Esophagus squamous epithelium (tissue), 5 donors: ENCODE results near the gene COL4A2. TPM values are rescaled to one million over a fixed set of nuclear protein-coding genes. Genes with fewer than 3 reads are reported as not detected.
A peak's percentile ranks its signal among the peaks of the same experiment; 100 is the strongest.
"Not testable (repeated sequence)": the region's sequence is repeated elsewhere in the genome, so short reads cannot be mapped to it uniquely, and the experiment has no call there.

Source experiments
- DNase-seq: peaks from one replicate; lab custom pipeline; 2025; lab: John Stamatoyannopoulos, UW
- H3K27ac ChIP-seq, 4 donors: fragments of 200-600 bp; sonication (generic); one replicate each; pipeline ENCODE4 v1.5.1; 2016 to 2019; ENCODE audit warnings: mild to moderate bottlenecking in 1 of 4
- H3K27me3 ChIP-seq, 4 donors: fragments of 200-600 bp; sonication (generic); 1 replicate in 3 of 4; 2 replicates in 1 of 4; pipeline versions ENCODE4 v1.5.1 to v1.6.0; 2017 to 2021; ENCODE audit warnings: antibody characterized with exemption in 1 of 4
- H3K36me3 ChIP-seq, 3 donors: fragments of 200-600 bp; sonication (generic); one replicate each; pipeline ENCODE4 v1.5.1; 2016 to 2019
- H3K4me1 ChIP-seq, 3 donors: fragments of 200-600 bp; sonication (generic); one replicate each; pipeline ENCODE4 v1.5.1; 2017 to 2019
- H3K4me3 ChIP-seq, 4 donors: fragments of 200-600 bp; sonication (generic); 1 replicate in 3 of 4; 2 replicates in 1 of 4; pipeline ENCODE4 v1.5.1; 2016 to 2019; ENCODE audit warnings: mild to moderate bottlenecking in 2 of 4, moderate library complexity in 1 of 4
- H3K9me3 ChIP-seq, 3 donors: fragments of 200-600 bp; sonication (generic); one replicate each; pipeline ENCODE4 v1.5.1; 2016 to 2019
- CTCF ChIP-seq, 6 experiments: fragments of 450-650 bp in 4 of 6; fragments of 200-600 bp in 2 of 6; sonication (generic) in 2 of 6; IDR thresholded peaks; one replicate each; pipeline ENCODE4 v1.5.1; 2016 to 2019; ENCODE audit warnings: antibody characterized with exemption in 6 of 6, mild to moderate bottlenecking in 4 of 6, moderate library complexity in 4 of 6
- POLR2A ChIP-seq, 4 donors: fragments of 450-650 bp; IDR thresholded peaks; one replicate each; pipeline ENCODE4 v1.6.1; 2017; ENCODE audit warnings: antibody characterized with exemption in 4 of 4, mild to moderate bottlenecking in 4 of 4, moderate library complexity in 3 of 4
- WGBS, 2 donors: methylation state at CpG; one replicate each; pipeline ENCODE4 v1.1.5; 2018; 5-methylcytosine and 5-hydroxymethylcytosine counted together
- intact Hi-C: fragments of 100-400 bp; cut with DNase I; formaldehyde crosslinking; loops from one replicate; pipeline ENCODE4 v1.15.0; 2022
- total RNA-seq, 4 donors: library from RNA; depleted of rRNA; stranded (reverse); fragments of >200 nt; gene quantifications; one replicate each; pipeline ENCODE4 v1.1.0, GENCODE V29; 2016
- donor health status: DM: yes; HTN: yes; CAD: no.

Gene COL4A2
- total RNA-seq, 4 donors from 2014 or later, result 11.9 to 102 (median 43.5) TPM

DNA sequence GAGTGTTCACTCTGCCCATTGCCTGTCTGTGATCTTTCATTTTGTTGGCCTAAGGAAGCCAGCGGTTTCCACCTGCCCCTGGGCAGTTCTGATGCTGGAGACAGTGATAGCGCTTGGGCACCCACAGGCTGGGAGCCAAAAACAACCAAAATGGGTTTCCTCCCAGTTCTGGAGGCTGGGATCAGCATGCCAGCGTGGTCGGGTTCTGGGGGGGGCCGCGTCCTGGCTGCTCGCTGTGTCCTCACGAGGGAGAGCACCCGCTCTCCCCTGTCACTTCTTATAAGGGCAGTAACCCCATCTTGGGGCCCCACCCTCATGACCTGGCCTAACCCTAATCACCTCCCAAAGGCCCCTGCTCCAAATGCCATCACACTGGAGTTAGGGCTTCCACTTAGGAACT is 186.5 kb downstream of the COL4A2 start:
- Histone ChIP-seq H3K9me3 (no peaks in the 10 kb centered on the region), H3K4me1 (no peaks in the 10 kb centered on the region), H3K27ac (no peak overlapping the region), H3K36me3 (peaks cover 0 to 95% (median 0%) of the 10 kb centered on the region in 3 donors), H3K27me3 (no peaks in the 10 kb centered on the region), H3K4me3 (no peak overlapping the region)
- no peak for DNase-seq
- intact Hi-C loops, result no loop called here
- TF ChIP-seq POLR2A (IDR thresholded peaks at IDR 0.05), result no peak
- TF ChIP-seq CTCF (IDR thresholded peaks at IDR 0.05), result no peak
- 92 to 100% methylated on average over 4 to 9 of the region's 9 CpGs for WGBS, 2 donors

- intact Hi-C loops, result no loop called here
- no peaks in the 10 kb centered on the region for H3K9me3 ChIP-seq
- H3K27ac ChIP-seq, result no peak overlapping the region
- peaks cover 0 to 88% (median 0%) of the 10 kb centered on the region in 3 donors for H3K36me3 ChIP-seq
- no peaks in the 10 kb centered on the region for H3K4me1 ChIP-seq
- no peaks in the 10 kb centered on the region for H3K27me3 ChIP-seq
- TF ChIP-seq CTCF (IDR thresholded peaks at IDR 0.05) (no peak), POLR2A (IDR thresholded peaks at IDR 0.05) (no peak)
- WGBS, 2 donors, result 43 to 71% methylated on average over 1 of the region's 3 CpGs
- no peak overlapping the region for H3K4me3 ChIP-seq
- DNase-seq, result no peak
These were observed 188.3 kb downstream of the COL4A2 start for GRCh38 chr13:110495376-110495775.

- intact Hi-C loops, result no loop called here
- no peak overlapping the region for H3K4me3 ChIP-seq
- TF ChIP-seq CTCF (IDR thresholded peaks at IDR 0.05) (no peak), POLR2A (IDR thresholded peaks at IDR 0.05) (no peak)
- no peaks in the 10 kb centered on the region for H3K27me3 ChIP-seq
- H3K36me3 ChIP-seq, result peaks cover 0 to 88% (median 0%) of the 10 kb centered on the region in 3 donors
- H3K4me1 ChIP-seq, result no peaks in the 10 kb centered on the region
- no CpG with 5 or more reads among the region's 3 CpGs for WGBS, 2 donors
- DNase-seq, result no peak
- H3K9me3 ChIP-seq, result no peaks in the 10 kb centered on the region
- no peak overlapping the region for H3K27ac ChIP-seq
These were observed 188.8 kb downstream of the COL4A2 start for GRCh38 chr13:110495881-110496280.

- no peak overlapping the region for H3K4me3 ChIP-seq
- WGBS, 2 donors, result 0 to 100% methylated on average over 1 of the region's 3 CpGs
- H3K4me1 ChIP-seq, result no peaks in the 10 kb centered on the region
- H3K9me3 ChIP-seq, result no peaks in the 10 kb centered on the region
- no peaks in the 10 kb centered on the region for H3K27me3 ChIP-seq
- peaks cover 0 to 88% (median 0%) of the 10 kb centered on the region in 3 donors for H3K36me3 ChIP-seq
- TF ChIP-seq CTCF (IDR thresholded peaks at IDR 0.05) (no peak), POLR2A (IDR thresholded peaks at IDR 0.05) (no peak)
- no peak for DNase-seq
- intact Hi-C loops, result no loop called here
- H3K27ac ChIP-seq, result no peak overlapping the region
These were observed 189.2 kb downstream of the COL4A2 start for GRCh38 chr13:110496281-110496680.

- Histone ChIP-seq H3K36me3 (peaks cover 0 to 88% (median 0%) of the 10 kb centered on the region in 3 donors), H3K4me1 (no peaks in the 10 kb centered on the region), H3K27ac (peak overlapping the region in 1 of 4 donors; percentile 1), H3K9me3 (no peaks in the 10 kb centered on the region), H3K4me3 (no peak overlapping the region), H3K27me3 (no peaks in the 10 kb centered on the region)
- intact Hi-C loops, result no loop called here
- 60 to 73% methylated on average over 1 to 2 of the region's 2 CpGs for WGBS, 2 donors
- no peak for TF ChIP-seq POLR2A (IDR thresholded peaks at IDR 0.05)
- no peak for TF ChIP-seq CTCF (IDR thresholded peaks at IDR 0.05)
- DNase-seq, result no peak
These were observed 189.9 kb downstream of the COL4A2 start for GRCh38 chr13:110497003-110497402.

DNA sequence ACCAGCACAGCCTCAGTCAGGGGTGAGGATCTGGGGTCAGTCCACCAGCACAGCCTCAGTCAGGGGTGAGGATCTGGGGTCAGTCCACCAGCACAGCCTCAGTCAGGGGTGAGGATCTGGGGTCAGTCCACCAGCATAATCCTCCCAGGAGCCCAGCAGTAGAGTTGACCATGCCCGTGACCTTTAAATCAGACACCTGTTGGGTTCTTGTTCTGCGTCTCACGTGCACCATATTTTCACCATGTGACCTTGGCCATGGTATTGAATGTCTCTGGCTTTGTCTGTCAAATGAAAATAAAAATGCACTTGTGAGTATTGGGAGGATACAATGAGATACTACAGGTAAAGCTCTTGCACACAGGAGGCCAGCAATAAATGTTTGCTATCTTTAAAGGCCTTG is 190.8 kb downstream of the COL4A2 start:
- 97 to 100% methylated on average over 2 to 3 of the region's 3 CpGs for WGBS, 2 donors
- H3K27me3 ChIP-seq, DNase-seq, H3K9me3 ChIP-seq, H3K27ac ChIP-seq, H3K4me1 ChIP-seq, H3K4me3 ChIP-seq, intact Hi-C loops: not testable (repeated sequence)
- H3K36me3 ChIP-seq, result peaks cover 0 to 87% (median 2%) of the 10 kb centered on the region in 3 donors
